ENCODE results near the gene ETV2.

DNA sequence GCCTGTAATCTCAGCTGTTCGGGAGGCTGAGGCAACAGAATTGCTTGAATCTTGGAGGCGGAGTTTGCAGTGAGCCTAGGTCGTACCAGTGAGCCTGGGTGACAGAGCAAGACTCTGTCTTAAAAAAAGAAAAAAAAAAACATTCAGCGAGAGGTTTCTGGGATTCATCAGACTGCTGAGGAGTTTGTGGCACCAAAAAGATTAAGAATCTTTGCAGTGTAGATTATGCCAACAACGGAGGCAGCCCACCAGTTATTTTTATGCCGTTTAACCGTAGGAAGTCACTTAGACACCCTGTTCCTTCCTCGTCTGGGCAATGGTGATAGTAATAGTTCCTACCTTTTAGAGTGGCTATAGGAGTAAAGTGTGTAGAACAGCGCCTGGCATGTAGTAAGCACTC is 9.0 kb downstream of the ETV2 start:
- no peak for TF ChIP-seq CTCF (IDR thresholded peaks at IDR 0.05; ENCODE audit: low read depth, low read length)
- no peak for TF ChIP-seq EZH2phosphoT487 (IDR thresholded peaks at IDR 0.05; ENCODE audit: low read depth)
